ENCODE results near the gene PEX14. TPM values are rescaled to one million over a fixed set of nuclear protein-coding genes. Genes with fewer than 3 reads are reported as not detected.

The PEX14 gene
- total and polyA plus RNA-seq, 10 of the 15 experiments (the other 5 are each of a cell fraction or from before 2014, with no cell fraction given), result 1.4 to 23.2 (median 12.0) TPM

DNA sequence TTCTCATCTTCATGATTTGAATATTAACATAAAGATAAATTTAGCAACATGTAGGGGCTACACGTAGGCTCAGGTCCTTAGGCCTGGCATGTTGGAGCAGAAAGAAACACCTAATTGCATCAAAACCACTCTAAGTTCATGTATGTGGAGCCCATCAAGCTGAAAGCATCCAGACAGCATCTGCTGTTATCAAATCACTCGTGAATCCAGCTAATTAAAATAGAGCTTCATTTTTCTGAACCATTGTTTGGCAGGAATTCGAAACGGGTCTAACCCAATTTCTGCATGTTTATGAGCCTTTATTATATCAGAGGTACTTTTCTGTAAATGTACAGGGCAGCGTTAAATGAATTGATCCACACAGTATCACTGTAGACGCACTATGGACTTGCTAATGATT lies 45.7 kb downstream of the PEX14 start:
- Histone ChIP-seq H3K79me2 (ENCODE audit: control insufficient read depth, insufficient read depth, low read length) (peaks cover 22% of the 10 kb centered on the region), H4K20me1 (ENCODE audit: control insufficient read depth, insufficient read depth) (no peaks in the 10 kb centered on the region; the same call in 1 of the 2 replicates), H3K9me3 (replicated peaks; ENCODE audit: control insufficient read depth, insufficient read depth, low read length) (no peaks in the 10 kb centered on the region), H3K4me1 (ENCODE audit: control insufficient read depth, insufficient read depth, low read length) (peaks cover 16% of the 10 kb centered on the region), H3K9ac (ENCODE audit: control insufficient read depth, insufficient read depth, low read length) (no peak overlapping the region), H3K4me2 (ENCODE audit: control insufficient read depth, insufficient read depth) (no peak overlapping the region), H3K27me3 (replicated peaks in 1 of 2; ENCODE audit: control insufficient read depth in 2 of 2, insufficient read depth in 2 of 2, low read length in 1 of 2) (no peaks in the 10 kb centered on the region), H3K36me3 (ENCODE audit: control insufficient read depth in 2 of 2, insufficient read depth in 2 of 2, low read length in 1 of 2) (peaks cover 5 to 8% of the 10 kb centered on the region in 2 experiments; a peak in 3 of 4 replicates), H3K27ac (ENCODE audit: control insufficient read depth, insufficient read depth) (no peak overlapping the region), H3K4me3 (no peak overlapping the region), H2AFZ (ENCODE audit: control insufficient read depth, low read depth, low read length) (no peak overlapping the region)
- no peak for FAIRE-seq
- ATAC-seq, result no peak
- intact Hi-C loops (cut with micrococcal nuclease; ENCODE audit: unreplicated experiment) (no loop called here), in situ Hi-C loops (cut with MboI) (no loop called here)
- ChIA-PET POLR2A (no interaction called here), RAD21 (ENCODE audit: unreplicated experiment) (interaction anchor here (1.7 to 1.8 kb wide), 2 partner anchors 9 to 13 kb away, joined by 5 to 6 read pairs; no protein-coding TSS in a partner anchor), SMC1A (ENCODE audit: uncharacterized antibody, unreplicated experiment) (interaction anchor here (0.8 to 3.2 kb wide), 3 partner anchors 10 to 171 kb away, joined by 3 to 9 read pairs (median 6); no protein-coding TSS in a partner anchor), CTCF (interaction anchor here (0.9 to 5.2 kb wide), 4 partner anchors 10 to 25 kb away, joined by 3 to 46 read pairs (median 4); no protein-coding TSS in a partner anchor)
- TF ChIP-seq TARDBP (IDR thresholded peaks at IDR 0.05; ENCODE audit: borderline replicate concordance) (no peak), MAX (IDR thresholded peaks at IDR 0.05; ENCODE audit: low read depth, low read length) (no peak), ATF7 (IDR thresholded peaks at IDR 0.05; ENCODE audit: low read depth) (no peak), CHD4 (IDR thresholded peaks at IDR 0.05) (no peak), HDAC6 (IDR thresholded peaks at IDR 0.05; ENCODE audit: unreplicated experiment) (no peak), FOXM1 (IDR thresholded peaks at IDR 0.05; ENCODE audit: low read depth, low read length) (no peak), ZNF24 (IDR thresholded peaks at IDR 0.05) (no peak), ZBTB4 (CRISPR knock-in tag; IDR thresholded peaks at IDR 0.05) (no peak), SMC3 (IDR thresholded peaks at IDR 0.05; ENCODE audit: borderline replicate concordance, low read length) (no peak), FOXK2 (IDR thresholded peaks at IDR 0.05) (no peak)
- TF ChIP-seq, protein P1, sequence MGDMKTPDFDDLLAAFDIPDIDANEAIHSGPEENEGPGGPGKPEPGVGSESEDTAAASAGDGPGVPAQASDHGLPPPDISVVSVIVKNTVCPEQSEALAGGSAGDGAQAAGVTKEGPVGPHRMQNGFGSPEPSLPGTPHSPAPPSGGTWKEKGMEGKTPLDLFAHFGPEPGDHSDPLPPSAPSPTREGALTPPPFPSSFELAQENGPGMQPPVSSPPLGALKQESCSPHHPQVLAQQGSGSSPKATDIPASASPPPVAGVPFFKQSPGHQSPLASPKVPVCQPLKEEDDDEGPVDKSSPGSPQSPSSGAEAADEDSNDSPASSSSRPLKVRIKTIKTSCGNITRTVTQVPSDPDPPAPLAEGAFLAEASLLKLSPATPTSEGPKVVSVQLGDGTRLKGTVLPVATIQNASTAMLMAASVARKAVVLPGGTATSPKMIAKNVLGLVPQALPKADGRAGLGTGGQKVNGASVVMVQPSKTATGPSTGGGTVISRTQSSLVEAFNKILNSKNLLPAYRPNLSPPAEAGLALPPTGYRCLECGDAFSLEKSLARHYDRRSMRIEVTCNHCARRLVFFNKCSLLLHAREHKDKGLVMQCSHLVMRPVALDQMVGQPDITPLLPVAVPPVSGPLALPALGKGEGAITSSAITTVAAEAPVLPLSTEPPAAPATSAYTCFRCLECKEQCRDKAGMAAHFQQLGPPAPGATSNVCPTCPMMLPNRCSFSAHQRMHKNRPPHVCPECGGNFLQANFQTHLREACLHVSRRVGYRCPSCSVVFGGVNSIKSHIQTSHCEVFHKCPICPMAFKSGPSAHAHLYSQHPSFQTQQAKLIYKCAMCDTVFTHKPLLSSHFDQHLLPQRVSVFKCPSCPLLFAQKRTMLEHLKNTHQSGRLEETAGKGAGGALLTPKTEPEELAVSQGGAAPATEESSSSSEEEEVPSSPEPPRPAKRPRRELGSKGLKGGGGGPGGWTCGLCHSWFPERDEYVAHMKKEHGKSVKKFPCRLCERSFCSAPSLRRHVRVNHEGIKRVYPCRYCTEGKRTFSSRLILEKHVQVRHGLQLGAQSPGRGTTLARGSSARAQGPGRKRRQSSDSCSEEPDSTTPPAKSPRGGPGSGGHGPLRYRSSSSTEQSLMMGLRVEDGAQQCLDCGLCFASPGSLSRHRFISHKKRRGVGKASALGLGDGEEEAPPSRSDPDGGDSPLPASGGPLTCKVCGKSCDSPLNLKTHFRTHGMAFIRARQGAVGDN (IDR thresholded peaks at IDR 0.05), result no peak
- no TSS peak for BruUV-seq (replicated peaks)
- DNase-seq (ENCODE audit: low read depth, low spot score), result no peak
- 80% methylated on average over 6 of the region's 6 CpGs for WGBS (ENCODE audit: insufficient coverage, insufficient replicate concordance, low lambda C conversion rate, missing lambda C conversion rate)
